B cell (primary cell): ENCODE measurements around the gene SLC44A1. TPM values are rescaled to one million over a fixed set of nuclear protein-coding genes. Genes with fewer than 3 reads are reported as not detected.
A peak's percentile ranks its signal among the peaks of the same experiment; 100 is the strongest.

Source experiments
- ATAC-seq: fragments of 200-7000 bp; cut with Tn5 transposase; one replicate; pipeline ENCODE4 v1.10.0; 2021; ENCODE audit warnings: low read depth, mild to moderate bottlenecking, moderate number of reproducible peaks, moderate library complexity
- CTCF ChIA-PET: fragments of 350-600 bp; sonication (Branson Sonifier 250); formaldehyde crosslinking; loops from one replicate; lab custom pipeline; 2021; ENCODE audit warnings: antibody characterized with exemption, inconsistent platforms; lab: Charles Lee
- POLR2A ChIA-PET: fragments of 350-600 bp; sonication (Branson Sonifier 250); formaldehyde crosslinking; loops from one replicate; lab custom pipeline; 2021; ENCODE audit warnings: antibody characterized with exemption; lab: Charles Lee
- DNase-seq: peaks from one replicate; pipeline ENCODE4 v3.0.0; 2013
- H2AFZ ChIP-seq: 2 replicates; pipeline ENCODE4 v1.6.1; 2012; ENCODE audit warnings: mild to moderate bottlenecking, low read depth, low read length; ENCODE audit not compliant: insufficient read depth, poor library complexity, severe bottlenecking
- H3K27ac ChIP-seq, 2 donors: 1 replicate in 1 of 2; 2 replicates in 1 of 2; pipeline ENCODE4 v1.5.1; 2012 to 2013; ENCODE audit warnings: low read length in 2 of 2, mild to moderate bottlenecking in 2 of 2, moderate library complexity in 1 of 2
- H3K27me3 ChIP-seq, 4 experiments: fragments of 200-600 bp in 1 of 4; sonication (generic) in 1 of 4; replicated peaks in 1 of 4; 1 replicate in 2 of 4; 2 replicates in 2 of 4; pipeline versions ENCODE4 v1.6.1 to v1.7.0; 2013 to 2016; ENCODE audit warnings: low read length in 3 of 4, mild to moderate bottlenecking in 2 of 4, mixed read lengths in 1 of 4, moderate library complexity in 1 of 4; ENCODE audit not compliant: insufficient read depth in 4 of 4, control insufficient read depth in 3 of 4; ENCODE audit errors: control extremely low read depth in 1 of 4
- H3K36me3 ChIP-seq, 2 experiments: replicated peaks in 1 of 2; 1 replicate in 1 of 2; 2 replicates in 1 of 2; pipeline versions ENCODE4 v1.6.1 to v1.7.1; 2013; ENCODE audit warnings: low read length in 1 of 2; ENCODE audit not compliant: insufficient read depth in 2 of 2, control insufficient read depth in 1 of 2; ENCODE audit errors: control extremely low read depth in 1 of 2, extremely low read depth in 1 of 2
- H3K4me1 ChIP-seq, 2 donors: fragments of 200-600 bp in 1 of 2; sonication (generic) in 1 of 2; 1 replicate in 1 of 2; 2 replicates in 1 of 2; pipeline versions ENCODE4 v1.5.1 to v1.6.1; 2013 to 2017; ENCODE audit warnings: low read length in 2 of 2; ENCODE audit not compliant: control insufficient read depth in 2 of 2, insufficient read depth in 2 of 2
- H3K4me2 ChIP-seq: replicated peaks from 2 replicates; pipeline ENCODE3; 2012; ENCODE audit warnings: mild to moderate bottlenecking, low read depth, low read length; ENCODE audit not compliant: poor library complexity, severe bottlenecking
- H3K4me3 ChIP-seq, 5 experiments: fragments of 200-600 bp in 1 of 5; sonication (generic) in 1 of 5; 1 replicate in 3 of 5; 2 replicates in 2 of 5; pipeline versions ENCODE4 v1.5.1 to v1.7.0; 2011 to 2016; ENCODE audit warnings: low read length in 4 of 5, mild to moderate bottlenecking in 4 of 5, low read depth in 2 of 5, control low read depth in 1 of 5, moderate library complexity in 1 of 5; ENCODE audit not compliant: insufficient read depth in 1 of 5; ENCODE audit errors: control extremely low read depth in 1 of 5, extremely low read depth in 1 of 5
- H3K79me2 ChIP-seq: fragments of 200-600 bp; sonication (generic); one replicate; pipeline ENCODE4 v1.6.0; 2016; ENCODE audit warnings: low read length; ENCODE audit not compliant: control insufficient read depth, insufficient read depth
- H3K9ac ChIP-seq: fragments of 200-600 bp; sonication (generic); 2 replicates; pipeline ENCODE4 v1.6.1; 2017; ENCODE audit warnings: mild to moderate bottlenecking, low read length, moderate library complexity
- H3K9me3 ChIP-seq, 3 donors: one replicate each; pipeline versions ENCODE4 v1.6.1 to v1.7.1; 2013; ENCODE audit warnings: low read length in 2 of 3; ENCODE audit not compliant: control insufficient read depth in 2 of 3, insufficient read depth in 1 of 3; ENCODE audit errors: control extremely low read depth in 1 of 3
- H4K20me1 ChIP-seq: 2 replicates; pipeline ENCODE4 v1.6.0; 2012; ENCODE audit warnings: mild to moderate bottlenecking, low read length; ENCODE audit not compliant: insufficient read depth, control insufficient read depth, poor library complexity, severe bottlenecking
- H3K27ac Mint-ChIP-seq: one replicate; pipeline ENCODE4 v1.8.0; 2021; ENCODE audit warnings: mixed read lengths
- H3K27me3 Mint-ChIP-seq: one replicate; pipeline ENCODE4 v1.8.0; 2021; ENCODE audit warnings: mixed read lengths
- H3K4me1 Mint-ChIP-seq: one replicate; pipeline ENCODE4 v1.8.0; 2021; ENCODE audit warnings: mixed read lengths
- H3K4me3 Mint-ChIP-seq: one replicate; pipeline ENCODE4 v1.8.0; 2021; ENCODE audit warnings: mixed read lengths
- H3K9me3 Mint-ChIP-seq: one replicate; pipeline ENCODE4 v1.8.0; 2022; ENCODE audit warnings: mixed read lengths; ENCODE audit not compliant: insufficient read depth
- EZH2 ChIP-seq: IDR thresholded peaks from 2 replicates; pipeline ENCODE4 v1.6.1; 2012; ENCODE audit warnings: borderline replicate concordance, low read depth, mild to moderate bottlenecking, moderate library complexity, low read length; ENCODE audit not compliant: insufficient read depth, poor library complexity, severe bottlenecking
- WGBS: methylation state at CpG from one replicate; pipeline ENCODE4 v1.1.5; 2013; ENCODE audit warnings: missing lambda C conversion rate; ENCODE audit not compliant: insufficient coverage; 5-methylcytosine and 5-hydroxymethylcytosine counted together
- intact Hi-C: fragments of 100-400 bp; cut with micrococcal nuclease; formaldehyde crosslinking; loops from one replicate; pipeline ENCODE4 v1.10.0; 2022
- polyA plus RNA-seq: library from polyadenylated mRNA; depleted of rRNA; stranded (reverse); fragments of >200 nt; gene quantifications from 2 replicates; pipeline ENCODE4 v1.2.3, GENCODE V29; 2012
- total RNA-seq, 2 donors: library from RNA; stranded (reverse); fragments of 120-200 nt in 1 of 2; gene quantifications; 1 replicate in 1 of 2; 2 replicates in 1 of 2; pipeline versions ENCODE4 v1.2.3 to v1.2.4, GENCODE V29; 2013 to 2022
- TF ChIP-seq, protein P1 (sequence below): fragments of 200-600 bp; IDR thresholded peaks from one replicate; pipeline ENCODE4 v1.8.0; 2022; ENCODE audit warnings: antibody characterized with exemption, mild to moderate bottlenecking

Gene SLC44A1
- total and polyA plus RNA-seq, 2 donors (not counting 1 experiment from before 2014, with no cell fraction given): 2.2 to 17.7 TPM

DNA sequence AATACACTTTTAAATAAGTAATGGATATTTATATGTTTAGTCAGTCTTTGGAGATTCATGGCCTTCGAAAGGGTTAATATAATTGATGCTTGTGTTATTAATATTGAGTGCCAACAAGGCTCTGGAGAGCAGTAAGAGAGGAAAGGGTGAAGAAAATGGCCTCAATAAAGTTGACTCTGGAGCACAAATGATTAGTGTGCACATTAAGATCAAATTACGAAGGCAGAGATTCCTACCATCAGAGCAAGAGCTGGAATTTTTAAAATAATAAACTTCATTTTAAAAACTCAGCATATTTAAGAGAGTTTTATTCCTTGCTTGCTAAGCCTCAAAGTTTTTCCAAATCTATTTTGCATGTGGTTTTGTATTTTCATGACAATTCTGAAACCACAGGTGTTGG lies 14.8 kb downstream of the SLC44A1 start:
- DNase-seq (no peak), ATAC-seq (no peak)
- ChIA-PET CTCF (no interaction called here), POLR2A (no interaction called here)
- Mint-ChIP-seq H3K9me3 (no peaks in the 10 kb centered on the region), H3K4me1 (peaks cover 20% of the 10 kb centered on the region), H3K4me3 (no peak overlapping the region), H3K27ac (no peak overlapping the region), H3K27me3 (no peaks in the 10 kb centered on the region)
- H3K9me3 ChIP-seq: no peaks in the 10 kb centered on the region
- H3K27ac ChIP-seq: no peak overlapping the region
- H3K9ac ChIP-seq: no peak overlapping the region
- peaks cover 10% of the 10 kb centered on the region for H3K79me2 ChIP-seq
- no CpG with 5 or more reads among the region's 2 CpGs for WGBS
- TF ChIP-seq, protein P1, sequence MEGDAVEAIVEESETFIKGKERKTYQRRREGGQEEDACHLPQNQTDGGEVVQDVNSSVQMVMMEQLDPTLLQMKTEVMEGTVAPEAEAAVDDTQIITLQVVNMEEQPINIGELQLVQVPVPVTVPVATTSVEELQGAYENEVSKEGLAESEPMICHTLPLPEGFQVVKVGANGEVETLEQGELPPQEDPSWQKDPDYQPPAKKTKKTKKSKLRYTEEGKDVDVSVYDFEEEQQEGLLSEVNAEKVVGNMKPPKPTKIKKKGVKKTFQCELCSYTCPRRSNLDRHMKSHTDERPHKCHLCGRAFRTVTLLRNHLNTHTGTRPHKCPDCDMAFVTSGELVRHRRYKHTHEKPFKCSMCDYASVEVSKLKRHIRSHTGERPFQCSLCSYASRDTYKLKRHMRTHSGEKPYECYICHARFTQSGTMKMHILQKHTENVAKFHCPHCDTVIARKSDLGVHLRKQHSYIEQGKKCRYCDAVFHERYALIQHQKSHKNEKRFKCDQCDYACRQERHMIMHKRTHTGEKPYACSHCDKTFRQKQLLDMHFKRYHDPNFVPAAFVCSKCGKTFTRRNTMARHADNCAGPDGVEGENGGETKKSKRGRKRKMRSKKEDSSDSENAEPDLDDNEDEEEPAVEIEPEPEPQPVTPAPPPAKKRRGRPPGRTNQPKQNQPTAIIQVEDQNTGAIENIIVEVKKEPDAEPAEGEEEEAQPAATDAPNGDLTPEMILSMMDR: no peak
- no peak for TF ChIP-seq EZH2
- H3K36me3 ChIP-seq: no peaks in the 10 kb centered on the region
- intact Hi-C loops: no loop called here
- no peak overlapping the region for H3K4me3 ChIP-seq
- peaks cover 5 to 20% of the 10 kb centered on the region in 2 donors for H3K4me1 ChIP-seq
- H4K20me1 ChIP-seq: no peaks in the 10 kb centered on the region
- H3K27me3 ChIP-seq: no peaks in the 10 kb centered on the region
- H3K4me2 ChIP-seq: peak overlapping the region; percentile 3
- H2AFZ ChIP-seq: no peak overlapping the region

DNA sequence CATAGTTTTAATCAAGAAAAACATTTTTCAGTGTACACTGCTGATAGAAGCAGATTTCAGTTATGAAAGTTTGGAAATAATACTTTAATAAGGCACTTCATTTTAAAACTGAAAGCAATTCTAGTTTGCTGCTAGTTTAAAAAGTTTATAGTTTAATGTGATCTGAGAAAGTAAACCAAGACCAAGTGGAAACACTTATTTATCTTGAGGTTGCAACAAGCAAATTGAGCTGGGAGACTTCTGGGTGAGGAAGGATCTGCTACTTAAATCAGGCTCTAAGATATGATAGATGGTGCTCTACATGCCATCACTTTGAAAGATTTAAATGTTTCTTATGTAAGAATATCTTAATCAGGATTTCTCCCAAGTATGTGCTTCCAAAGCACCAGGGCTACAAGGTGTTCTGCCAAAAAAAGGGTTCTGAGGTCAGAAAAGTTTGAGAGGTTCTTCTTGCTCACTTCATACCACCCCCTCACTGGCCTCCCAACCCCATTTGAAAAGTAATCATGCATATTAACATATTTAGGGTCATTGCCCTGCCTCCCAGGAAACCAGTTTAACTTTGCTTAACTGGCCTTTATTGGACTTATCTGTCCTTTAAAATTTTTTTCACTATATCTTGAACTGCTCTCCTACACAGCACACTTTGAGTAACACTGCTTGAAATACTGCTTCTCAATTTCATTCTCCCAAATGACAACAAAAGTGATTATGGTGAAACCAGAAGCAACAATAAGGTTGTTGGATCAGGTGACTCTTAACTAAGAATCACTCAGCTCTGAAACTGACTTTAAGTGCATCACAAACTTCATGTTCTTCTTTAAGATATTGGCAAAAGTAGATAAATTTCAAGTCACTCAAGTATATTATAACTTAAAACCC lies 15.5 kb downstream of the SLC44A1 start:
- H3K4me1 Mint-ChIP-seq: peaks cover 24% of the 10 kb centered on the region
- Histone ChIP-seq H3K9ac (no peak overlapping the region), H2AFZ (no peak overlapping the region), H3K9me3 (no peaks in the 10 kb centered on the region), H3K79me2 (peaks cover 4% of the 10 kb centered on the region), H3K4me3 (no peak overlapping the region), H3K27me3 (no peaks in the 10 kb centered on the region), H3K4me1 (peaks cover 5 to 20% of the 10 kb centered on the region in 2 donors), H3K36me3 (no peaks in the 10 kb centered on the region), H3K27ac (no peak overlapping the region), H3K4me2 (peak overlapping the region; percentile 3), H4K20me1 (no peaks in the 10 kb centered on the region)
- H3K27me3 Mint-ChIP-seq: no peaks in the 10 kb centered on the region
- ChIA-PET POLR2A (no interaction called here), CTCF (no interaction called here)
- TF ChIP-seq EZH2: no peak
- TF ChIP-seq, protein P1: no peak
- H3K9me3 Mint-ChIP-seq: no peaks in the 10 kb centered on the region
- H3K27ac Mint-ChIP-seq: no peak overlapping the region
- ATAC-seq (no peak), DNase-seq (no peak)
- no peak overlapping the region for H3K4me3 Mint-ChIP-seq
- intact Hi-C loops: no loop called here
